ENCODE data around the gene HNRNPU.

The HNRNPU gene

GRCh38 chr1:244817415-244817894, 46.9 kb downstream of the HNRNPU start:
- CTCF ChIA-PET, result interaction anchor here (0.7 kb wide), 1 partner anchor 181 kb away, joined by 3 read pairs; no protein-coding TSS in a partner anchor
- TF ChIP-seq ZNF549 (tag by site-specific recombination; IDR thresholded peaks at IDR 0.05) (no peak), ZNF140 (tag by site-specific recombination; IDR thresholded peaks at IDR 0.05) (no peak), MZF1 (tag by site-specific recombination; IDR thresholded peaks at IDR 0.05; ENCODE audit: borderline replicate concordance) (no peak), ZNF404 (tag by site-specific recombination; IDR thresholded peaks at IDR 0.05) (no peak), ZNF621 (tag by site-specific recombination; IDR thresholded peaks at IDR 0.05) (no peak), ZNF350 (tag by site-specific recombination; IDR thresholded peaks at IDR 0.05) (no peak)
- TF ChIP-seq, protein P1, sequence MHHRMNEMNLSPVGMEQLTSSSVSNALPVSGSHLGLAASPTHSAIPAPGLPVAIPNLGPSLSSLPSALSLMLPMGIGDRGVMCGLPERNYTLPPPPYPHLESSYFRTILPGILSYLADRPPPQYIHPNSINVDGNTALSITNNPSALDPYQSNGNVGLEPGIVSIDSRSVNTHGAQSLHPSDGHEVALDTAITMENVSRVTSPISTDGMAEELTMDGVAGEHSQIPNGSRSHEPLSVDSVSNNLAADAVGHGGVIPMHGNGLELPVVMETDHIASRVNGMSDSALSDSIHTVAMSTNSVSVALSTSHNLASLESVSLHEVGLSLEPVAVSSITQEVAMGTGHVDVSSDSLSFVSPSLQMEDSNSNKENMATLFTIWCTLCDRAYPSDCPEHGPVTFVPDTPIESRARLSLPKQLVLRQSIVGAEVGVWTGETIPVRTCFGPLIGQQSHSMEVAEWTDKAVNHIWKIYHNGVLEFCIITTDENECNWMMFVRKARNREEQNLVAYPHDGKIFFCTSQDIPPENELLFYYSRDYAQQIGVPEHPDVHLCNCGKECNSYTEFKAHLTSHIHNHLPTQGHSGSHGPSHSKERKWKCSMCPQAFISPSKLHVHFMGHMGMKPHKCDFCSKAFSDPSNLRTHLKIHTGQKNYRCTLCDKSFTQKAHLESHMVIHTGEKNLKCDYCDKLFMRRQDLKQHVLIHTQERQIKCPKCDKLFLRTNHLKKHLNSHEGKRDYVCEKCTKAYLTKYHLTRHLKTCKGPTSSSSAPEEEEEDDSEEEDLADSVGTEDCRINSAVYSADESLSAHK (tag by site-specific recombination; IDR thresholded peaks at IDR 0.05), result no peak
- Histone ChIP-seq H3K36me3 (ENCODE audit: control insufficient read depth in 2 of 2, insufficient read depth in 1 of 2, low read length in 2 of 2) (no peaks in the 10 kb centered on the region), H3K9me3 (ENCODE audit: control insufficient read depth, insufficient read depth, low read depth, low read length) (no peaks in the 10 kb centered on the region), H3K4me3 (ENCODE audit: low read depth, low read length) (no peak overlapping the region), H3K4me1 (ENCODE audit: control insufficient read depth, insufficient read depth, low read length) (no peaks in the 10 kb centered on the region), H3K27ac (ENCODE audit: extremely low read depth, low read depth, low read length) (no peak overlapping the region)
- POLR2A ChIA-PET, result no interaction called here

- CTCF ChIA-PET, result interaction anchor here (0.7 to 0.8 kb wide), 2 partner anchors 14 to 19 kb away, joined by 3 read pairs; no protein-coding TSS in a partner anchor
- TF ChIP-seq ZNF777 (tag by site-specific recombination; IDR thresholded peaks at IDR 0.05; ENCODE audit: borderline replicate concordance) (no peak), ZNF555 (tag by site-specific recombination; conservative IDR thresholded peaks at IDR 0.05) (no peak), ZNF335 (tag by site-specific recombination; conservative IDR thresholded peaks at IDR 0.05) (no peak), ZNF791 (tag by site-specific recombination; IDR thresholded peaks at IDR 0.05) (no peak), ZNF626 (tag by site-specific recombination; IDR thresholded peaks at IDR 0.05) (no peak), SCRT1 (tag by site-specific recombination; IDR thresholded peaks at IDR 0.05; ENCODE audit: borderline replicate concordance) (no peak), ZNF585B (tag by site-specific recombination; IDR thresholded peaks at IDR 0.05) (no peak), ZNF501 (tag by site-specific recombination; IDR thresholded peaks at IDR 0.05) (no peak), ZNF248 (tag by site-specific recombination; IDR thresholded peaks at IDR 0.05) (no peak), ZNF792 (tag by site-specific recombination; IDR thresholded peaks at IDR 0.05) (no peak), YY2 (tag by site-specific recombination; IDR thresholded peaks at IDR 0.05) (no peak), EGR2 (tag by site-specific recombination; IDR thresholded peaks at IDR 0.05; ENCODE audit: low read depth) (no peak), INSM2 (tag by site-specific recombination; IDR thresholded peaks at IDR 0.05) (no peak), KLF17 (tag by site-specific recombination; IDR thresholded peaks at IDR 0.05) (no peak), OVOL3 (tag by site-specific recombination; IDR thresholded peaks at IDR 0.05) (no peak), ZNF677 (tag by site-specific recombination; IDR thresholded peaks at IDR 0.05) (no peak), AEBP2 (tag by site-specific recombination; IDR thresholded peaks at IDR 0.05; ENCODE audit: borderline replicate concordance) (no peak)
- TF ChIP-seq, protein P2, sequence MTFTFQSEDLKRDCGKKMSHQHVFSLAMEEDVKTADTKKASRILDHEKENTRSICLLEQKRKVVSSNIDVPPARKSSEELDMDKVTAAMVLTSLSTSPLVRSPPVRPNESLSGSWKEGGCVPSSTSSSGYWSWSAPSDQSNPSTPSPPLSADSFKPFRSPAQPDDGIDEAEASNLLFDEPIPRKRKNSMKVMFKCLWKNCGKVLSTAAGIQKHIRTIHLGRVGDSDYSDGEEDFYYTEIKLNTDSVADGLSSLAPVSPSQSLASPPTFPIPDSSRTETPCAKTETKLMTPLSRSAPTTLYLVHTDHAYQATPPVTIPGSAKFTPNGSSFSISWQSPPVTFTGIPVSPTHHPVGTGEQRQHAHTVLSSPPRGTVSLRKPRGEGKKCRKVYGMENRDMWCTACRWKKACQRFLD (tag by site-specific recombination; IDR thresholded peaks at IDR 0.05), result no peak
- TF ChIP-seq, protein P3, sequence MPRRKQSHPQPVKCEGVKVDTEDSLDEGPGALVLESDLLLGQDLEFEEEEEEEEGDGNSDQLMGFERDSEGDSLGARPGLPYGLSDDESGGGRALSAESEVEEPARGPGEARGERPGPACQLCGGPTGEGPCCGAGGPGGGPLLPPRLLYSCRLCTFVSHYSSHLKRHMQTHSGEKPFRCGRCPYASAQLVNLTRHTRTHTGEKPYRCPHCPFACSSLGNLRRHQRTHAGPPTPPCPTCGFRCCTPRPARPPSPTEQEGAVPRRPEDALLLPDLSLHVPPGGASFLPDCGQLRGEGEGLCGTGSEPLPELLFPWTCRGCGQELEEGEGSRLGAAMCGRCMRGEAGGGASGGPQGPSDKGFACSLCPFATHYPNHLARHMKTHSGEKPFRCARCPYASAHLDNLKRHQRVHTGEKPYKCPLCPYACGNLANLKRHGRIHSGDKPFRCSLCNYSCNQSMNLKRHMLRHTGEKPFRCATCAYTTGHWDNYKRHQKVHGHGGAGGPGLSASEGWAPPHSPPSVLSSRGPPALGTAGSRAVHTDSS (tag by site-specific recombination; IDR thresholded peaks at IDR 0.05), result no peak
Measured at GRCh38 chr1:244815600-244816099, 48.7 kb downstream of the HNRNPU start.

More at GRCh38 chr1:244815600-244816099, 48.7 kb downstream of the HNRNPU start:
- H3K4me1 ChIP-seq (ENCODE audit: control insufficient read depth, insufficient read depth, low read length), result no peaks in the 10 kb centered on the region
- H3K4me3 ChIP-seq (ENCODE audit: low read depth, low read length), result no peak overlapping the region
- H3K27ac ChIP-seq (ENCODE audit: extremely low read depth, low read depth, low read length), result no peak overlapping the region
- POLR2A ChIA-PET, result no interaction called here
- H3K9me3 ChIP-seq (ENCODE audit: control insufficient read depth, insufficient read depth, low read depth, low read length), result no peaks in the 10 kb centered on the region
- H3K36me3 ChIP-seq (ENCODE audit: control insufficient read depth in 2 of 2, insufficient read depth in 1 of 2, low read length in 2 of 2), result no peaks in the 10 kb centered on the region
